Epithelial cell of proximal tubule (primary cell): ENCODE data around the gene AKAP13. TPM values are rescaled to one million over a fixed set of nuclear protein-coding genes. Genes with fewer than 3 reads are reported as not detected.
A peak's percentile ranks its signal among the peaks of the same experiment; 100 is the strongest.

Source experiments
- DNase-seq: peaks from one replicate; pipeline ENCODE4 v3.0.0-alpha.2; 2011; ENCODE audit warnings: low read depth
- H3K4me3 ChIP-seq: 2 replicates; pipeline ENCODE4 v1.5.1; 2011; ENCODE audit warnings: low read depth, mild to moderate bottlenecking, low read length
- total RNA-seq: library from RNA; depleted of rRNA; stranded (reverse); fragments of >200 nt; gene quantifications from 2 replicates; pipeline ENCODE4 v1.2.3, GENCODE V29; 2015
- TF ChIP-seq, protein P1 (sequence below): conservative IDR thresholded peaks from 2 replicates; pipeline ENCODE4 v1.5.1; 2012; ENCODE audit warnings: low read depth, mild to moderate bottlenecking, low read length

Gene AKAP13, protein sequence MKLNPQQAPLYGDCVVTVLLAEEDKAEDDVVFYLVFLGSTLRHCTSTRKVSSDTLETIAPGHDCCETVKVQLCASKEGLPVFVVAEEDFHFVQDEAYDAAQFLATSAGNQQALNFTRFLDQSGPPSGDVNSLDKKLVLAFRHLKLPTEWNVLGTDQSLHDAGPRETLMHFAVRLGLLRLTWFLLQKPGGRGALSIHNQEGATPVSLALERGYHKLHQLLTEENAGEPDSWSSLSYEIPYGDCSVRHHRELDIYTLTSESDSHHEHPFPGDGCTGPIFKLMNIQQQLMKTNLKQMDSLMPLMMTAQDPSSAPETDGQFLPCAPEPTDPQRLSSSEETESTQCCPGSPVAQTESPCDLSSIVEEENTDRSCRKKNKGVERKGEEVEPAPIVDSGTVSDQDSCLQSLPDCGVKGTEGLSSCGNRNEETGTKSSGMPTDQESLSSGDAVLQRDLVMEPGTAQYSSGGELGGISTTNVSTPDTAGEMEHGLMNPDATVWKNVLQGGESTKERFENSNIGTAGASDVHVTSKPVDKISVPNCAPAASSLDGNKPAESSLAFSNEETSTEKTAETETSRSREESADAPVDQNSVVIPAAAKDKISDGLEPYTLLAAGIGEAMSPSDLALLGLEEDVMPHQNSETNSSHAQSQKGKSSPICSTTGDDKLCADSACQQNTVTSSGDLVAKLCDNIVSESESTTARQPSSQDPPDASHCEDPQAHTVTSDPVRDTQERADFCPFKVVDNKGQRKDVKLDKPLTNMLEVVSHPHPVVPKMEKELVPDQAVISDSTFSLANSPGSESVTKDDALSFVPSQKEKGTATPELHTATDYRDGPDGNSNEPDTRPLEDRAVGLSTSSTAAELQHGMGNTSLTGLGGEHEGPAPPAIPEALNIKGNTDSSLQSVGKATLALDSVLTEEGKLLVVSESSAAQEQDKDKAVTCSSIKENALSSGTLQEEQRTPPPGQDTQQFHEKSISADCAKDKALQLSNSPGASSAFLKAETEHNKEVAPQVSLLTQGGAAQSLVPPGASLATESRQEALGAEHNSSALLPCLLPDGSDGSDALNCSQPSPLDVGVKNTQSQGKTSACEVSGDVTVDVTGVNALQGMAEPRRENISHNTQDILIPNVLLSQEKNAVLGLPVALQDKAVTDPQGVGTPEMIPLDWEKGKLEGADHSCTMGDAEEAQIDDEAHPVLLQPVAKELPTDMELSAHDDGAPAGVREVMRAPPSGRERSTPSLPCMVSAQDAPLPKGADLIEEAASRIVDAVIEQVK (N-terminal part only)
- total RNA-seq = 23.4 and 40.9 TPM in 2 replicates

DNA sequence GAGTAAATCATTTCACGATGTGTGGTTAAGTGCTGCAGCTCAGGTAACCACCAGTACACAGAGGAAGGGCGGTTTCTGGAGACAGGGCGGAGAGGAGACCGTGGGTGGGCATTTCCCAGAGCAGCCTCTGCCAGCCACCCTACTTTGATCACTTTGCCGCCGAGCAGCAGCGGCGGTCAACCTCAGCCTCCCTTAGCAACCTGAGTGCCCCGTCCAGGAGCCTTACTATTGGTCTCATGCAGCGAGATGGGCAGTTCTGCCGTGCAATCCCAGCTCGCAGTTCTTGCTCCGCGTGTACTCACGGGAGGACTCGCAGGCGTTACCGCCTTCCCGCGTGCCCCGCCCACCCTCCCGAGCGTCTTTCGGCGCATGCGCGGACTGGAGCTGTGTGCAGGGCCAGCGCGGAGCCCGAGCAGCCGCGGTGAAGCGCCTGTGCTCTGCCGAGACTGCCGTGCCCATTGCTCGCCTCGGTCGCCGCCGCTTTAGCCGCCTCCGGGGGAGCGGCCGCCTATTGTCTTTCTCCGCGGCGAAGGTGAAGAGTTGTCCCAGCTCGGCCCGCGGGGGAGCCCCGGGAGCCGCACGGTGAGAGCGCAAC lies at the start of gene AKAP13:
Gene AKAP13 (plus strand): TSS at position 387 of the 595 bp plus-strand sequence. CDS start 105,118 bp downstream, outside the sequence.
- peak; percentile 94 for DNase-seq
- peak within 1 kb of the TSS; percentile 73 for H3K4me3 ChIP-seq
- TF ChIP-seq, protein P1, sequence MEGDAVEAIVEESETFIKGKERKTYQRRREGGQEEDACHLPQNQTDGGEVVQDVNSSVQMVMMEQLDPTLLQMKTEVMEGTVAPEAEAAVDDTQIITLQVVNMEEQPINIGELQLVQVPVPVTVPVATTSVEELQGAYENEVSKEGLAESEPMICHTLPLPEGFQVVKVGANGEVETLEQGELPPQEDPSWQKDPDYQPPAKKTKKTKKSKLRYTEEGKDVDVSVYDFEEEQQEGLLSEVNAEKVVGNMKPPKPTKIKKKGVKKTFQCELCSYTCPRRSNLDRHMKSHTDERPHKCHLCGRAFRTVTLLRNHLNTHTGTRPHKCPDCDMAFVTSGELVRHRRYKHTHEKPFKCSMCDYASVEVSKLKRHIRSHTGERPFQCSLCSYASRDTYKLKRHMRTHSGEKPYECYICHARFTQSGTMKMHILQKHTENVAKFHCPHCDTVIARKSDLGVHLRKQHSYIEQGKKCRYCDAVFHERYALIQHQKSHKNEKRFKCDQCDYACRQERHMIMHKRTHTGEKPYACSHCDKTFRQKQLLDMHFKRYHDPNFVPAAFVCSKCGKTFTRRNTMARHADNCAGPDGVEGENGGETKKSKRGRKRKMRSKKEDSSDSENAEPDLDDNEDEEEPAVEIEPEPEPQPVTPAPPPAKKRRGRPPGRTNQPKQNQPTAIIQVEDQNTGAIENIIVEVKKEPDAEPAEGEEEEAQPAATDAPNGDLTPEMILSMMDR = no peak

DNA sequence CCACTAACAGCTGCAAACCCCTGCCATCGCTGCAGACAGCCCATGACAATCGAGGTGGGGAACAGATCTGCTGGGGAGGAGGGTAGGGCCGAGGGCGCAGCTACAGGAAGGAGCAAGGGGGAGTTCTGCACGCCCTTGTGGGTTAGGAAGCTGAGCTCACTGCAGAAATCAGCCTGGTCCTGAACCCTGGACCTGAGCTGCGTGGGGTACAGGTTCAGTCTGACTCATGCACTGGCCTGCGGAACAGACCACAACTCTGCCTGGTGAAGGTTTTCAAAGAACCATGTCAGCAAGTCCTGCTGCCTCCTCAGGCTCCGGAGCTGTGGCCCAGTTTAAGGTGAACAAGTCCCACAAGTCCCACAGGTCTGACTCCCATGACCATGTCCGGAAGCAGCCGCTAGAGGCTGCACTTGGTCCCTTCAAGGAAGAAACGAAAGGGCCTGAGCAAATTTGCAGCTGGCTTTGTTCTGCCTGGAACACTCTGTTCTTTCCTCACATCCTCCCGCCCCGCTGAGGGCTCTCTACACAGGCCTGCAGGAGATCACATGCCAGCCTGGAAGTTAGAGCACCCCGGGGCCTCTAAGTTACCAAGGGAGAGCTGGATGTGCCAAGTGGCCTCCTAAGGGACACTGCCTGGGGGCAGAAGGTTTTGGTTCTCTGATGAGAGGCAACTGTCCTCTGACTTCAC lies 49.4 kb upstream of the AKAP13 start:
- H3K4me3 ChIP-seq = peak overlapping the region; percentile 57
- peak; percentile 93 for DNase-seq
- TF ChIP-seq, protein P1 = peak; percentile 99

DNA sequence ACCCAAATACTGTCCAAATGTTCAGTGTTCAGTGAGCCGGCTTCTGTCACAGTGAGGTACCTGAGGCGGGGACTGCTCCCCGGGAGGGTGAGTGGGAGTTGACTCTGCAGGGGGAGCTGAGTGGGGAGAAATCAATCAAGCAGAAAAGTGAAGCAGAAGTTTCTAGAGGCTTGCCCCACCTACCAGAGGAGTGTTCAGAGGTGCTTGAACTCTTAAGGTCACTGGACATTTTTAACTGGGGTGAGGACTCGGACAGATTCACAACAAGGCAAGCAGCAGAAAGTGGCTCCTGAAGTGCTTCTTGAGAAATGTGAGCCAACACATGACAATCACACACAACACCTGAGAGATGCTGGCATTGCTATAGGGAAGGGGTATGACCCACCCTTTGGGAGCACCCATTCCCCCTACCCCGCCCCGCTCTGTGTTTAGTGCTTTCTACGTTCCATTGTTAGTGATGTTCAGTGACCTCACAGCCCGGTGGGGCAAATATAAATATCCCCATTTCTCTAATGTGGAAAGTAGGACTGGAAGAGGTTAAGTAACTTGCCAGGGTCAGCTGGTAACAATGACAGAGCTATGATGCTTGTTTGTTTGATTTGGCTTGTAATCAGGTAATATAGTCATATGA lies 48.6 kb upstream of the AKAP13 start:
- TF ChIP-seq, protein P1 = no peak
- DNase-seq = no peak
- H3K4me3 ChIP-seq = peak overlapping the region; percentile 28

DNA sequence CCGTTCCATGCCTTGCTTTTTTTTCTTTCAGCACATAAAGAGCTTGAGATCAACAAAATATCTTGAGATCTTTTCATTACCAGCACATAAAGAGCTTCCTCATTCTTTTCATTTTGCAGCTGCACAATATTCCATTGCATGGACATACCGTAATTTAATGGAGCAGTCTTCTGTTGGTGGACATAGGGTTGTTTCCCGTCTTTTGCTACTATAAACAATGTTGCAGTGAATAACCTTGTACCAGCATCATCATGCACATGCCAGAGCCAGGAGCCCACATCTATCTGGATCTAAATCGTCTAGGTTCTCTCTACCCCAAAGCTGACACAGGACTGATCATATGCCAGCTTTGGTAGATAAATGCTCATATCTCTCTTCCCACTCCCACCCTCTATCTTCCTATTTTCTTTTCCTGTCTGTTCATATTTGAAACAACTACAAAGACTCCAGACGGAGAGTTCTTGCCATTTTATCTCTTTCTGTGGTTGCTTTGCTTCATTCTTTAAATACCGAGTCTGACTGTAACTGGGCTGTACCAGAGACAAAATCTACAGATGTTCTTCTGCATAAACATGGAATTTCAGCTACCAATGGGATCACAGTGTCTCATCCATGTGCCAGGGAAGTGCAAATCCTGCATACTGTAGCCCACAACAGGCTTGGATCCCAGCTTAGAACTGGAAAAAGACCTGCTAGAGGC lies 47.1 kb upstream of the AKAP13 start:
- H3K4me3 ChIP-seq = no peak overlapping the region
- TF ChIP-seq, protein P1 = no peak
- DNase-seq = no peak

DNA sequence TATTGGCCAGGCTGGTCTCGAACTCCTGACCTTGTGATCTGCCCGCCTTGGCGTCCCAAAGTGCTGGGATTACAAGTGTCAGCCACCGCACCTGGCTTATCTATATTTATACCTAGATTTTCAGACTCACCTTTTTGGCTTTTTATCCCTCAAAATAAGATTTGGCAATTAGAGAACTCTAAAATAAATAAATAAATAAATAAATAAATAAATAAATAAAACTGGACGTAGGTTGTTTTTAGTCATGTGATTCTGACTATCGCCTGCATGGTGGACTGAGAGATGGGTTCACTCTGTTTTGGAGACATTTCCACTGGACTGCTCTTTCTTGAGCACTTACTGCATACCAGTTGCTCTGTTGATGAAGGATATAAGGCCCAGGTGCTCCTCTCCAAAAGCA lies 46.2 kb upstream of the AKAP13 start:
- no peak overlapping the region for H3K4me3 ChIP-seq
- DNase-seq = no peak
- TF ChIP-seq, protein P1 = no peak
